ENCODE results near the gene GRIP1.
"Not testable (repeated sequence)": the region's sequence is repeated elsewhere in the genome, so short reads cannot be mapped to it uniquely, and the experiment has no call there.

The GRIP1 gene

GRCh38 chr12:66341126-66341525 is 337.8 kb downstream of the GRIP1 start:
- in situ Hi-C loops (cut with MboI; ENCODE audit: low sequenced_read_pairs), result no loop called here

- in situ Hi-C loops (cut with MboI; ENCODE audit: low sequenced_read_pairs), result no loop called here
Observed at GRCh38 chr12:66340131-66340530, 338.7 kb downstream of the GRIP1 start.

GRCh38 chr12:66337381-66338010 is 341.4 kb downstream of the GRIP1 start:
- in situ Hi-C loops (cut with MboI; ENCODE audit: low sequenced_read_pairs), result no loop called here

DNA sequence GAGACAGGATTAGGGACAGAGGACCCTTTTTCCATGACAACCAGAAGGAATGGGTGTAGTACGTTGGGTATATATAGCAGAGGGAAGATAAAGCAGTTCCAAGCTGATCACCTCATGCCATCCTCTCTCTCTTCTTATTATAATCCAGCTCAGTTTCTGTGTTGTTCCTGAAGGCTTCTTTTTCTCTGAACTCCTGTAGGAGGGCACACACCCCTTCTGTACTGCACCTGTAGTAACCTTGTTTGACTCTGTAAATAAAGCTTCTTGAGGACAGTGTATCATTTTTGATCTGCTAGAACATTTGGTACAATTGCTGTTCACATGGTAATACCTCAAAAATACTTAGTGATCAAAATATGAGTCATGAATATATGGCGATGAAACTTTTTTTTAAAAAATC is 343.1 kb downstream of the GRIP1 start:
- in situ Hi-C loops (cut with MboI; ENCODE audit: low sequenced_read_pairs), result no loop called here

DNA sequence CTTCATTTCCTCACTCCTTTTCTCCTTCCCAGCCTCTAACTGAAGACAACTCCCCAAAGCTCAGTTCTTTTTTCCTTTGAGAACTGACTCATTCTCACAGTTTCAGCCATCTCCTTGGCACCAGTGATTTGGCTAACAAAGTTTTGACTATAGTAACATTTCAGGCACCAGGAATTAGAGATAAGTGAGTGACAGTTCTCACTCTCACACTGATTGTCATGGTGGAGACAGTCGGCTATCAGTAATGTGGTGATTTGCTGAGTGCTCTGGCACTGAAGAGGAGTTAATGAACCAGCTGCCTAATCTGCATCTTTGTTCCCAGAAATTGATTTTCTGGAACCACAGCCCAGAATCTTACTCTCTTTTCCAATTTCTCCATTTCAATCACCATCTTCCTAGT is 347.1 kb downstream of the GRIP1 start:
- in situ Hi-C loops (cut with MboI; ENCODE audit: low sequenced_read_pairs), result no loop called here

GRCh38 chr12:66331016-66331415 is 347.9 kb downstream of the GRIP1 start:
- in situ Hi-C loops (cut with MboI; ENCODE audit: low sequenced_read_pairs), result no loop called here

DNA sequence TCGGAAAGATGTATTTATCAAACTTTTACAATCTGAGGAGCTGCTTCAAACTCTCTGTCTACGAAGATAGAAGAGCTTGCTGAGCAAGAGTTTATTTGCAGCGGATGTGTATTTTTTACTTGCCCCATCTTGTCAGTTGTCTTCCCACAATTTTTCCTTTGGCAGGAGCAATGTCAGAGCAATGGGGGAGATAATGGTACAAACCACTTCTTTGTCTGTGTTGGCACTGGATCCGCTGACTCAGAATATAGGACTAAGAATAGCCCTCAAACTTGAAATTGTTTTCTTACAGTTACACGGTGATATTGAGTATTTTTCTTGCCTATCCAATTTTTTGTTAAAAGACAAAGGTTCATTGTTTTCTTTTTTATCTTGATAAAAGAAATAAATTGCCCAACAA is 348.9 kb downstream of the GRIP1 start:
- in situ Hi-C loops (cut with MboI; ENCODE audit: low sequenced_read_pairs), result no loop called here

GRCh38 chr12:66323017-66323416 is 355.9 kb downstream of the GRIP1 start:
- in situ Hi-C loops (cut with MboI; ENCODE audit: low sequenced_read_pairs), result no loop called here

- in situ Hi-C loops (cut with MboI; ENCODE audit: low sequenced_read_pairs), result no loop called here
Observed at GRCh38 chr12:66321435-66321834, 357.4 kb downstream of the GRIP1 start.

DNA sequence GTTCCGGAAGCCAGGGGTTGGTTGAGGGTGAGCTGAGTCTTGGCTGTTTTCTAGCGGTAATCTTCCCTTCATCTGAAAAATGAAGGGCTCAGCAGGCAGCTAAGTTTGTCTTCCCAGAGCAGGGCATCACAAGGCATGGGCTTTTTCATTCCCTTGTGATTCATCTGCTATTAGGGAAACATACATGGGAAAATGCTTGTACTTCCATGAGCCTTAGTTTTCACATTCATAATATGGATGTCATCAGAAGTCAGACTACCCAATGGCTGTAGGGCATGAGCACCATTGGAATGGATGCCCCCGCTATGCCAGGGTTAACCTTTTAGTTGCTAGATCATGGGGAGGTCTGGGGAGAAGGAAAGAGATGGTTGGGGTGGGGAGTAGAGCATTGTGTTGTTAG is 357.9 kb downstream of the GRIP1 start:
- in situ Hi-C loops (cut with MboI; ENCODE audit: low sequenced_read_pairs), result no loop called here

DNA sequence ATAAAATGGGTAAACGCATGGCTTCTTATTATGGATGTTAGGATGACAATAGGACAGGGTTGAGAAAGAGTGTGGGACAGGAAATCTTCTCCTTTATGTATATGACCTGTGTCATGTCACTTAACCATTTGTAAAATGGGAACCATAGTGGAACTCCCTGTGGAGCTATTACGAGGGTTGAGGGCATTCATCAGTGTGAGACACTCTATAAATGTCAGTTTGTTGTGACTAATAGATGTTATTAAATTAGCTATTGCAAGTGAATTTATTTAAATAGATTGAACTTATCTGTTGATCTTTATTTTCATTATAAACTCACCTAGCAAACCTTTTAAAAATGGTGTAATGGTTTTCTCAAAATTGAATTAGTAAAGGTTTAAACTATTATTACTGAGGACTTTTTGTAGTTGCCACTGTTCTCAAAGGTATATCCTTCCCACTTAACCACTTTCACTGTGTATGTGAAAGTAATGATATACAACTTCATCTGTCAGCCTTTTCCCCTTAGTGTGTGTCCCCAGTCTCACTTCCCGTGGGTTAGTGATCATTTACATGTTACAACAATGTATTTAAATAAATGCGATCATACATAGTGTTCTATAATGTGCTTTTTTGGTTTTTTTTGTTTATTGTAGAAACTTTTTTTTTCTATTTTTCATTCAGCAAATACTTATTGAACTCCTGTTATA is 359.5 kb downstream of the GRIP1 start:
- in situ Hi-C loops (cut with MboI; ENCODE audit: low sequenced_read_pairs), result no loop called here

DNA sequence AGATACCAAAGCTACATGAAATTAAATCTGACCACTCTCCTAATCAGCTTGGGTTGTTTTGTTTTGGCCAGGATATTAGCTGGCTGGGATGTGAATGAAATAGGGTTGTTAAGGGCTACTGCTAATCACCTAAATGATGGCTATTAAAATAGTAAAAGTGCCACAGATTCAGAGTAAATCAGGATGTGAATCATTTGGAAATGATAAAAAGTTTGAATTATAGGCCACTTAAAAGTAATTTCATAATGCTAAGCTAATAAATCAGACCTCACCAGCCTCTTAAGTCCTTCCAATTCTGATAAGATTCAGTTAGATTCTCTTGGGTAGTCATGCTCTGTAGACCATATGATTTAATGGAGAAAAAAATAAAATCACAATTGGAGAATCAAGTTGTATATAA is 364.6 kb downstream of the GRIP1 start:
- in situ Hi-C loops (cut with MboI; ENCODE audit: low sequenced_read_pairs), result no loop called here

- in situ Hi-C loops (cut with MboI; ENCODE audit: low sequenced_read_pairs), result no loop called here
Observed at GRCh38 chr12:66312189-66312588, 366.7 kb downstream of the GRIP1 start.

GRCh38 chr12:66309606-66310005 is 369.3 kb downstream of the GRIP1 start:
- in situ Hi-C loops (cut with MboI; ENCODE audit: low sequenced_read_pairs), result no loop called here

DNA sequence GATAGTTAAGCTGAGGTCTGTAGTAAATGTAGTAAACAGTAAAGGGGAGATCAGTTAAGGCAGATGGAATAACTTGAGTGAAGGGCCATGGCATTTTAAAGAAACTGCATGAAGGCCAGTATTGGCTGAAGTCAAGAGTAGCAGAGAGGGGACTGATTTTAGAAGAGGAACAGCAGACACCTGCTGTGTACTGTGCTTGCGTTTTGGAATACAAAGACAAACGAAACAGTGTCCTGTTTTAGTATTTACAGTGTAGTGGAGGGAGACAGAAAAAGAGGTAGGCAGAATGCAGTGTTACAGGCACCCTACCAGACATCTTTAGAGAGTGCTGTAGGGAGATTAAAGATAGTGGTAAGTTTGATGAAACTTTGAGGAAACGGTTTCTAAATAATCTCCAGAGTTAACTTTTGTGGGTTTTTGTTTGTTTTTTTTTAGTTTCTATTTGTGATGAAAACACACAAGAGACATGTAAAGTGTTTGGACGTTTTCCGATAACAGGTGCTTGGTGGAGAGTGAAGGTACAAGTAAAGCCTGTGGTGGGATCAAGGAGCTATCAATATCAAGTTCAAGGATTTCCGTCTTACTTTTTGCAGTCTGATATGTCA is 374.5 kb downstream of the GRIP1 start:
- in situ Hi-C loops (cut with MboI; ENCODE audit: low sequenced_read_pairs), result no loop called here

- in situ Hi-C loops (cut with MboI; ENCODE audit: low sequenced_read_pairs), result not testable (repeated sequence)
Observed at GRCh38 chr12:66303316-66303804, 375.5 kb downstream of the GRIP1 start.

DNA sequence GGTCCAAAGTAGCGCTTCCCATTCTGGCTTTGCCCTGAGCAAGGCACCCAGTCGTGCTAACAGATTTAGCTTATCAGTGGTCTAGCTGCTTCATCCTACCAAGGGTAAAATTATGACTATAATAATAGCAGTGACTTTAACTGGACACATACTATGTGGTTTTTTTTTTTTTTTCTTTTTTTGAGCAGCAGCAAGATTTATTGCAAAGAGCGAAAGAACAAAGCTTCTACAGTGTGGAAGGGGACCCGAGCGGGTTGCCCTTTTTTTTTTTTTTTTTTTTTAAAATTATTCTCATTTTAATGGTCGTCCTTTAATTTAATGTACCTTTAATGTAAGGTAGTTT is 376.1 kb downstream of the GRIP1 start:
- in situ Hi-C loops (cut with MboI; ENCODE audit: low sequenced_read_pairs), result no loop called here

- in situ Hi-C loops (cut with MboI; ENCODE audit: low sequenced_read_pairs), result no loop called here
Observed at GRCh38 chr12:66301944-66302826, 376.7 kb downstream of the GRIP1 start, which contains the start of gene HELB. Gene HELB (plus strand): TSS chr12:66302493. CDS start chr12:66302604, 111 bp downstream.

- in situ Hi-C loops (cut with MboI; ENCODE audit: low sequenced_read_pairs), result no loop called here
Observed at GRCh38 chr12:66297923-66298322, 381.0 kb downstream of the GRIP1 start.

Measured in HL-60/S4 (cell line).